Kidney epithelial cell (primary cell): ENCODE results near the gene ACTN2. TPM values are rescaled to one million over a fixed set of nuclear protein-coding genes. Genes with fewer than 3 reads are reported as not detected.

Experiments
- DNase-seq: peaks from one replicate; pipeline ENCODE4 v3.0.0-alpha.2; 2010; ENCODE audit warnings: low read depth
- H3K27me3 ChIP-seq: 2 replicates; pipeline ENCODE4 v1.6.0; 2011; ENCODE audit warnings: low read length; ENCODE audit not compliant: control insufficient read depth, insufficient read depth
- H3K36me3 ChIP-seq: 2 replicates; pipeline ENCODE4 v1.5.1; 2011; ENCODE audit warnings: low read length; ENCODE audit not compliant: control insufficient read depth, insufficient read depth
- H3K4me3 ChIP-seq: 2 replicates; pipeline ENCODE4 v1.5.1; 2011; ENCODE audit warnings: low read depth, mild to moderate bottlenecking, control low read depth, low read length
- CTCF ChIP-seq: IDR thresholded peaks from 2 replicates; pipeline ENCODE4 v1.5.1; 2011; ENCODE audit warnings: mild to moderate bottlenecking, moderate library complexity, low read length, control low read depth, inconsistent platforms; ENCODE audit not compliant: insufficient read depth, poor library complexity, severe bottlenecking
- total RNA-seq: library from RNA; depleted of rRNA; stranded (reverse); fragments of >200 nt; gene quantifications from 2 replicates; pipeline ENCODE4 v1.2.3, GENCODE V29; 2015

ACTN2 gene
- total RNA-seq, 1 donor from 2014 or later: 0.17 TPM

- Histone ChIP-seq H3K27me3 (no peaks in the 10 kb centered on the region), H3K4me3 (no peak overlapping the region)
These were observed 19.5 kb downstream of the ACTN2 start for GRCh38 chr1:236705771-236706170.

GRCh38 chr1:236706183-236706582, 19.9 kb downstream of the ACTN2 start:
- H3K27me3 ChIP-seq: no peaks in the 10 kb centered on the region

More at GRCh38 chr1:236705771-236706170, 19.5 kb downstream of the ACTN2 start:
- no peaks in the 10 kb centered on the region for H3K36me3 ChIP-seq
- TF ChIP-seq CTCF: no peak
- DNase-seq: no peak

GRCh38 chr1:236710328-236710892, 24.1 kb downstream of the ACTN2 start:
- no peak for DNase-seq
- H3K36me3 ChIP-seq: no peaks in the 10 kb centered on the region
- TF ChIP-seq CTCF: no peak
- H3K27me3 ChIP-seq: no peaks in the 10 kb centered on the region
- H3K4me3 ChIP-seq: no peak overlapping the region

More at GRCh38 chr1:236706183-236706582, 19.9 kb downstream of the ACTN2 start:
- H3K36me3 ChIP-seq: no peaks in the 10 kb centered on the region
- no peak overlapping the region for H3K4me3 ChIP-seq
- no peak for TF ChIP-seq CTCF
- no peak for DNase-seq

- H3K27me3 ChIP-seq: no peaks in the 10 kb centered on the region
- H3K36me3 ChIP-seq: no peaks in the 10 kb centered on the region
- DNase-seq: no peak
- H3K4me3 ChIP-seq: no peak overlapping the region
- TF ChIP-seq CTCF: no peak
These were observed 29.9 kb downstream of the ACTN2 start for GRCh38 chr1:236716160-236716559.

GRCh38 chr1:236717811-236718210, 31.5 kb downstream of the ACTN2 start:
- H3K36me3 ChIP-seq: no peaks in the 10 kb centered on the region
- H3K4me3 ChIP-seq: no peak overlapping the region
- TF ChIP-seq CTCF: no peak
- no peak for DNase-seq
- H3K27me3 ChIP-seq: no peaks in the 10 kb centered on the region

GRCh38 chr1:236718328-236718727, 32.0 kb downstream of the ACTN2 start:
- DNase-seq: no peak
- Histone ChIP-seq H3K27me3 (no peaks in the 10 kb centered on the region), H3K36me3 (no peaks in the 10 kb centered on the region), H3K4me3 (no peak overlapping the region)
- no peak for TF ChIP-seq CTCF
